ENCODE results near the gene PCARE. TPM values are rescaled to one million over a fixed set of nuclear protein-coding genes. Genes with fewer than 3 reads are reported as not detected.

The PCARE gene
- total RNA-seq, 1 donor from 2014 or later = not detected

- DNase-seq (ENCODE audit: low spot score) = no peak
These were observed 39.1 kb downstream of the PCARE start for GRCh38 chr2:29035016-29035745.

GRCh38 chr2:29033656-29034055 is 40.7 kb downstream of the PCARE start:
- no peak for DNase-seq (ENCODE audit: low spot score)

- DNase-seq (ENCODE audit: low spot score) = no peak
These were observed 41.2 kb downstream of the PCARE start for GRCh38 chr2:29033172-29033571.

GRCh38 chr2:29032189-29032588 is 42.1 kb downstream of the PCARE start:
- no peak for DNase-seq (ENCODE audit: low spot score)

- no peak for DNase-seq (ENCODE audit: low spot score)
These were observed 43.3 kb downstream of the PCARE start for GRCh38 chr2:29031046-29031445.

- no peak for DNase-seq (ENCODE audit: low spot score)
These were observed 48.6 kb downstream of the PCARE start for GRCh38 chr2:29025711-29026110.

- no peak for DNase-seq (ENCODE audit: low spot score)
These were observed 49.4 kb downstream of the PCARE start for GRCh38 chr2:29024882-29025430.

GRCh38 chr2:29023188-29023587 is 51.1 kb downstream of the PCARE start:
- no peak for DNase-seq (ENCODE audit: low spot score)

- DNase-seq (ENCODE audit: low spot score) = no peak
These were observed 51.6 kb downstream of the PCARE start for GRCh38 chr2:29022679-29023078.

- no peak for DNase-seq (ENCODE audit: low spot score)
These were observed 52.4 kb downstream of the PCARE start for GRCh38 chr2:29021886-29022285.

GRCh38 chr2:29017716-29018435 is 56.4 kb downstream of the PCARE start:
- DNase-seq (ENCODE audit: low spot score) = no peak

GRCh38 chr2:29016504-29016903 is 57.8 kb downstream of the PCARE start:
- no peak for DNase-seq (ENCODE audit: low spot score)

GRCh38 chr2:29015701-29016470 is 58.4 kb downstream of the PCARE start:
- DNase-seq (ENCODE audit: low spot score) = no peak

GRCh38 chr2:29014811-29015421 is 59.4 kb downstream of the PCARE start:
- no peak for DNase-seq (ENCODE audit: low spot score)

- no peak for DNase-seq (ENCODE audit: low spot score)
These were observed 60.0 kb downstream of the PCARE start for GRCh38 chr2:29014331-29014730.

- no peak for DNase-seq (ENCODE audit: low spot score)
These were observed 61.1 kb downstream of the PCARE start for GRCh38 chr2:29013057-29013780.

GRCh38 chr2:29012211-29012681 is 62.1 kb downstream of the PCARE start:
- DNase-seq (ENCODE audit: low spot score) = no peak
